ENCODE data around the gene XPO6. TPM values are rescaled to one million over a fixed set of nuclear protein-coding genes. Genes with fewer than 3 reads are reported as not detected.

XPO6 gene
- total RNA-seq, 2 donors from 2014 or later, result 17.9 to 29.8 TPM

DNA sequence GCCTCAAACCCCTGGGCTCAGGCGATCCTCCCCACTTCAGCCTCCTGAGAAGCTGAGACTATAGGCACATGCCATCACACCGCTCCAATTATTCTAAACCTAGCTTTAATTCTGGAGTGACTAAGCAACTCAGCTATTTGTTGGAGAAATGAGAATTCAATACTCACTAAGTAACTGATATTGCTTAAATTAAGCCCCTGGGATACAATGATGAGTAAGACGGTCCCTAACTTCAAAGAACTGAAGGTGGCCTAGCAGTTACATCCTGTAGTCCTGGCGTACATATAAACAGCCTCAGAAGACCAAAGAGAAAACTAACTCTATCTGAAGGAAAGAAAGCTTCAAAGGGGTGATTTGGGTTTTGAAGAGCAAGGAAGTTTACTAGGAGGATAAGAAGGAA is 25.0 kb downstream of the XPO6 start:
- Histone ChIP-seq H3K9me3 (no peaks in the 10 kb centered on the region), H3K4me1 (peaks cover 0 to 44% of the 10 kb centered on the region in 2 donors), H3K27ac (no peak overlapping the region), H3K27me3 (no peaks in the 10 kb centered on the region), H3K4me3 (no peak overlapping the region), H3K36me3 (no peaks in the 10 kb centered on the region)
- TF ChIP-seq, protein P1, sequence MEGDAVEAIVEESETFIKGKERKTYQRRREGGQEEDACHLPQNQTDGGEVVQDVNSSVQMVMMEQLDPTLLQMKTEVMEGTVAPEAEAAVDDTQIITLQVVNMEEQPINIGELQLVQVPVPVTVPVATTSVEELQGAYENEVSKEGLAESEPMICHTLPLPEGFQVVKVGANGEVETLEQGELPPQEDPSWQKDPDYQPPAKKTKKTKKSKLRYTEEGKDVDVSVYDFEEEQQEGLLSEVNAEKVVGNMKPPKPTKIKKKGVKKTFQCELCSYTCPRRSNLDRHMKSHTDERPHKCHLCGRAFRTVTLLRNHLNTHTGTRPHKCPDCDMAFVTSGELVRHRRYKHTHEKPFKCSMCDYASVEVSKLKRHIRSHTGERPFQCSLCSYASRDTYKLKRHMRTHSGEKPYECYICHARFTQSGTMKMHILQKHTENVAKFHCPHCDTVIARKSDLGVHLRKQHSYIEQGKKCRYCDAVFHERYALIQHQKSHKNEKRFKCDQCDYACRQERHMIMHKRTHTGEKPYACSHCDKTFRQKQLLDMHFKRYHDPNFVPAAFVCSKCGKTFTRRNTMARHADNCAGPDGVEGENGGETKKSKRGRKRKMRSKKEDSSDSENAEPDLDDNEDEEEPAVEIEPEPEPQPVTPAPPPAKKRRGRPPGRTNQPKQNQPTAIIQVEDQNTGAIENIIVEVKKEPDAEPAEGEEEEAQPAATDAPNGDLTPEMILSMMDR (IDR thresholded peaks at IDR 0.05), result no peak
- no peak for DNase-seq (ENCODE audit: low spot score)

DNA sequence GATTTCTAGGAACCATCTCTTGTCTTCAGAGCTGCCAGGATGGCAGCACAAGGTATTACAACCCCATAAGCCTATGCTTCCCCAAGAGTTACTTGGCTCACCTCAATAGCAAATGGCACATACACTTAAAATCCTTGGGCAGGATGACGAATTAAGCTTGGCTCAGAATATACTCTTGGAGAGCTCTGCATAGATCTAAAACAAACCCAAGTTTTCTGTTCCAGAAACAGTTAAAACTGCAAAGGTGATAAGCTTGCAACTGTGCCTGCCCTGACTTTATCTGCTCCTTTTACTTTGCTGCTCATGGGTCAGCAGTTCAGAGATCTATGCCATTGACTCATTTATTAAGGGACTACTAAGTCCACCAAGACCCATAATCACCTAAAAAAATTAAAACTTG is 26.1 kb downstream of the XPO6 start:
- no peak for DNase-seq (ENCODE audit: low spot score)
- Histone ChIP-seq H3K27me3 (no peaks in the 10 kb centered on the region), H3K27ac (no peak overlapping the region), H3K9me3 (no peaks in the 10 kb centered on the region), H3K4me3 (no peak overlapping the region), H3K36me3 (no peaks in the 10 kb centered on the region), H3K4me1 (peaks cover 0 to 55% of the 10 kb centered on the region in 2 donors)
- TF ChIP-seq, protein P1 (IDR thresholded peaks at IDR 0.05), result no peak

DNA sequence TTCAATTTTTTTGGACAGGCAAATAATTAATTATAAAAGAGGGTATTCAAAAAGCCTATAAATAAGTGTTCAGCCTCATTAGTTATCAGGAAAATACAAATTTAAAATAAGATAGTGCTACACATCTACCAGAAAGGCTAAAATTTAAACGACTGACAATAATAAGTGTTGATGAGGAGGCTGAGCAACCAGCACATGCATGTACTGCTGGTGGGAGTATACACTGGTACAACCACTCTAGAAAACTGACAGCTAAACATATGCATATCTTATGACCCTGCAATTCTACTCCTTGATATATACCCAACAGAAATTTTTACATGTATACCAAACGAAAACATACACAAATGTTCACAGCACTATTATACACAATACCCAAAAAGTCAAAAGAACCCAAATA is 27.1 kb downstream of the XPO6 start:
- Histone ChIP-seq H3K27ac (no peak overlapping the region), H3K36me3 (no peaks in the 10 kb centered on the region), H3K9me3 (no peaks in the 10 kb centered on the region), H3K27me3 (no peaks in the 10 kb centered on the region), H3K4me1 (peaks cover 0 to 56% of the 10 kb centered on the region in 2 donors), H3K4me3 (no peak overlapping the region)
- TF ChIP-seq, protein P1 (IDR thresholded peaks at IDR 0.05), result no peak
- DNase-seq (ENCODE audit: low spot score), result no peak

DNA sequence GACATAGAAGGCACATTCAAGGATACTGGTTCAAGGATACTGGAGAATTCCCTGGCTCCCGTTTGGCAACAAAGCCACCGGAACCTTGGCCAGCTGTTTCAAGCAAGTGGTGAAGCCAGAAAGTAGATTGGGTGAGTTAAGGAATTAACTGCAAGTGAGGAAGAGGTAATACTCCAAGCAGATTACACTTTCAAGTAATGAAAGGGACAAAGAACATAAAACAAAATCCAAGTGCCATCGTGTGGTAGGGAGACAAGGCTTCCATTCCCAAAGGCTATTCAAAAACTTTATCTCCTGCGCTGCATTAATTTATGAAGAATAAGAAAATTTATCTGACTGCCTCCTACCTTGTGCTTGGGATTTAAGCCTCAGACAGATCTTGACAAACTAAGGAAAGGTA is 27.8 kb downstream of the XPO6 start:
- DNase-seq (ENCODE audit: low spot score), result no peak
- H3K27ac ChIP-seq, result no peak overlapping the region
- TF ChIP-seq, protein P1 (IDR thresholded peaks at IDR 0.05), result no peak
- no peaks in the 10 kb centered on the region for H3K36me3 ChIP-seq
- H3K4me1 ChIP-seq, result peaks cover 0 to 53% of the 10 kb centered on the region in 2 donors
- H3K9me3 ChIP-seq, result no peaks in the 10 kb centered on the region
- no peak overlapping the region for H3K4me3 ChIP-seq
- no peaks in the 10 kb centered on the region for H3K27me3 ChIP-seq

DNA sequence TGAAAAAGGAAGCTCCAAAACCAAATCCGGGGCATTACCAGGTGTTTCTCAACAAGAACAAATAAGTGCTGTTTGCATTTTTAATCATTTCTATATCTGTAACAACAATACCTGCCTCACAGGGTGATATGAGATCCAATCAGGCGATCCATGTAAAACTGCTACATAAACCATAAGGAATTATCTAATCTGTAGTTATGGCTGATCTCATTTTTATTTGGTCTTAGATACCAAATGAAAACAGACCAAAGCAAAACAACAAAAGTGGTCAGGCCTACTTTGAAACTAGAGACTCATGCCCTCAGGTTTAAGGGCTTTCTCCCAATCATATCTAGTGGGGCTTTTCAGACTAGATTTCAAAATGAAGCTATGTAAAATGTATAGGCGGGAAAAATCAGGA is 28.3 kb downstream of the XPO6 start:
- H3K4me1 ChIP-seq, result peaks cover 0 to 49% of the 10 kb centered on the region in 2 donors
- H3K27me3 ChIP-seq, result no peaks in the 10 kb centered on the region
- no peaks in the 10 kb centered on the region for H3K9me3 ChIP-seq
- H3K27ac ChIP-seq, result no peak overlapping the region
- H3K4me3 ChIP-seq, result no peak overlapping the region
- no peak for DNase-seq (ENCODE audit: low spot score)
- TF ChIP-seq, protein P1 (IDR thresholded peaks at IDR 0.05), result no peak
- no peaks in the 10 kb centered on the region for H3K36me3 ChIP-seq

DNA sequence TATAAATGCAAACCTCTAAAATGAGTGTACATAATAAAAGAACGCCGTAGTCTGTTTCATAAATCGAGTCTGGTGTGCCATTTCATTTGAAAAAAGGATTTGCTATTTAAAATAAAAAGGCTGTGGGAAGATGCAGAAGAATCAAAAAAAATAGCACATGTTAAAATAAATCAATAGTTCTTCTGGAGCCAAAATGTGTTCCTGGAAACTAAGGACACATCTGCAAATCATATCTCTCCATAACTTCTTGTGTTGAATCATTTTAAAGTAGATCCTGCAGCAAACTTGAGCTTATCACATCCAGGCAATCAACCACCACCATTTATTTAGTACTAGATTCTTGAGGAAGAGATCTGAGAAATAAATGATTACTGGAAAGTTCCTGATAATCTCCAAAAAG is 29.0 kb downstream of the XPO6 start:
- Histone ChIP-seq H3K36me3 (peaks cover 5% of the 10 kb centered on the region), H3K27ac (no peak overlapping the region), H3K27me3 (no peaks in the 10 kb centered on the region), H3K9me3 (no peaks in the 10 kb centered on the region), H3K4me3 (no peak overlapping the region), H3K4me1 (peaks cover 0 to 48% of the 10 kb centered on the region in 2 donors)
- TF ChIP-seq, protein P1 (IDR thresholded peaks at IDR 0.05), result no peak
- DNase-seq (ENCODE audit: low spot score), result no peak
